Measurements from ENCODE around the gene KAT6B.

DNA sequence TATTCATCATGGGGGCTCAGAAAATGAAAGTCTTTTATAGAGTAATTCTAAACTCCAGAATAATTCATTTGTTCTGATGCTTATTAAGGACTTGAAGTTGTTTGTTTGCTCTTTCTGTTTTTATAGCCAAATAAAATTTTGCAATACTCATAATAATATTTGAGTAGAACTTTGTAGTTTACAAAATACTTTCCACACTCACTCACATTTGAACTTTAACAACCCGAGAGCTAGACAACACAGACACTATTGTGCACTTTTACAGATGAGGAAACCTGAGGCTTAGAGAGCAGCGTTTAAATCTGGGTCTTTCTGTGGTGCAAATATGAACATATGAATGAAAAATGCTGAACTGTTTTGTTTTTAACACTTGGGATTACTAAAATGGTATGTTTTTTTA, 126.8 kb downstream of the KAT6B start:
- TF ChIP-seq, protein P1, sequence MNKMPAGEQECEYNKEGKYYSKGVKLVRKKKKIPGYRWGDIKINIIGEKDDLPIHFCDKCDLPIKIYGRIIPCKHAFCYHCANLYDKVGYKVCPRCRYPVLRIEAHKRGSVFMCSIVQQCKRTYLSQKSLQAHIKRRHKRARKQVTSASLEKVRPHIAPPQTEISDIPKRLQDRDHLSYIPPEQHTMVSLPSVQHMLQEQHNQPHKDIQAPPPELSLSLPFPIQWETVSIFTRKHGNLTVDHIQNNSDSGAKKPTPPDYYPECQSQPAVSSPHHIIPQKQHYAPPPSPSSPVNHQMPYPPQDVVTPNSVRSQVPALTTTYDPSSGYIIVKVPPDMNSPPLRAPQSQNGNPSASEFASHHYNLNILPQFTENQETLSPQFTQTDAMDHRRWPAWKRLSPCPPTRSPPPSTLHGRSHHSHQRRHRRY (tag by site-specific recombination; IDR thresholded peaks at IDR 0.05), result no peak
- TF ChIP-seq, protein P2, sequence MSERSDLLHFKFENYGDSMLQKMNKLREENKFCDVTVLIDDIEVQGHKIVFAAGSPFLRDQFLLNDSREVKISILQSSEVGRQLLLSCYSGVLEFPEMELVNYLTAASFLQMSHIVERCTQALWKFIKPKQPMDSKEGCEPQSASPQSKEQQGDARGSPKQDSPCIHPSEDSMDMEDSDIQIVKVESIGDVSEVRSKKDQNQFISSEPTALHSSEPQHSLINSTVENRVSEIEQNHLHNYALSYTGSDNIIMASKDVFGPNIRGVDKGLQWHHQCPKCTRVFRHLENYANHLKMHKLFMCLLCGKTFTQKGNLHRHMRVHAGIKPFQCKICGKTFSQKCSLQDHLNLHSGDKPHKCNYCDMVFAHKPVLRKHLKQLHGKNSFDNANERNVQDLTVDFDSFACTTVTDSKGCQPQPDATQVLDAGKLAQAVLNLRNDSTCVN (tag by site-specific recombination; optimal IDR thresholded peaks at IDR 0.05), result no peak
- TF ChIP-seq, protein P3, sequence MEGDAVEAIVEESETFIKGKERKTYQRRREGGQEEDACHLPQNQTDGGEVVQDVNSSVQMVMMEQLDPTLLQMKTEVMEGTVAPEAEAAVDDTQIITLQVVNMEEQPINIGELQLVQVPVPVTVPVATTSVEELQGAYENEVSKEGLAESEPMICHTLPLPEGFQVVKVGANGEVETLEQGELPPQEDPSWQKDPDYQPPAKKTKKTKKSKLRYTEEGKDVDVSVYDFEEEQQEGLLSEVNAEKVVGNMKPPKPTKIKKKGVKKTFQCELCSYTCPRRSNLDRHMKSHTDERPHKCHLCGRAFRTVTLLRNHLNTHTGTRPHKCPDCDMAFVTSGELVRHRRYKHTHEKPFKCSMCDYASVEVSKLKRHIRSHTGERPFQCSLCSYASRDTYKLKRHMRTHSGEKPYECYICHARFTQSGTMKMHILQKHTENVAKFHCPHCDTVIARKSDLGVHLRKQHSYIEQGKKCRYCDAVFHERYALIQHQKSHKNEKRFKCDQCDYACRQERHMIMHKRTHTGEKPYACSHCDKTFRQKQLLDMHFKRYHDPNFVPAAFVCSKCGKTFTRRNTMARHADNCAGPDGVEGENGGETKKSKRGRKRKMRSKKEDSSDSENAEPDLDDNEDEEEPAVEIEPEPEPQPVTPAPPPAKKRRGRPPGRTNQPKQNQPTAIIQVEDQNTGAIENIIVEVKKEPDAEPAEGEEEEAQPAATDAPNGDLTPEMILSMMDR (tag by site-specific recombination; IDR thresholded peaks at IDR 0.05), result no peak
- TF ChIP-seq ZNF157 (tag by site-specific recombination; IDR thresholded peaks at IDR 0.05), result no peak

Data from HEK293 (cell line).